HG02759 (cell line): ENCODE measurements around the gene ELOVL5.
"Not testable (repeated sequence)": the region's sequence is repeated elsewhere in the genome, so short reads cannot be mapped to it uniquely, and the experiment has no call there.

Source experiments
- ATAC-seq: cut with Tn5 transposase; IDR thresholded peaks from one replicate; pipeline ENCODE4 v1.9.1; 2021; ENCODE audit warnings: mild to moderate bottlenecking, moderate library complexity; ENCODE audit not compliant: unreplicated experiment

ELOVL5 gene

GRCh38 chr6:53330137-53330536 is 18.6 kb downstream of the ELOVL5 start:
- ATAC-seq: no peak

DNA sequence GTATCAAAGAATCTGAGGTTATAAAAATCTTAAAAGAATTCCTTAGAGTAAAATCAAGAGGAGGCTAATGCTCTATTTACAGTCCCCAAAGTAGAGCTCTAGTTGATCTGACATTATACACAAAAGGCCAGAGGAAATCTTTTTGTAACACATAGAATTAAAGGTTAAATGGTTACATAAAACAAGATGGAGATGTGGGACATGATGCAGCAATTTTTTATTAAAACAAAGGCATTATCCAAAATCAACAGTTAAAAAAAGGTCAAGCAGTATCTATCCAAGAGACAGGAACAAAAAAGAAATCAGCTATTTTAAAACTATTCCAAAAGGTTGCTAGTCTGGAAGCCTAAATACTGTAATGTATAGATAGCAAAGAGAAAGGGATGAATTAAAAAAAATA is 20.4 kb downstream of the ELOVL5 start:
- no peak for ATAC-seq

DNA sequence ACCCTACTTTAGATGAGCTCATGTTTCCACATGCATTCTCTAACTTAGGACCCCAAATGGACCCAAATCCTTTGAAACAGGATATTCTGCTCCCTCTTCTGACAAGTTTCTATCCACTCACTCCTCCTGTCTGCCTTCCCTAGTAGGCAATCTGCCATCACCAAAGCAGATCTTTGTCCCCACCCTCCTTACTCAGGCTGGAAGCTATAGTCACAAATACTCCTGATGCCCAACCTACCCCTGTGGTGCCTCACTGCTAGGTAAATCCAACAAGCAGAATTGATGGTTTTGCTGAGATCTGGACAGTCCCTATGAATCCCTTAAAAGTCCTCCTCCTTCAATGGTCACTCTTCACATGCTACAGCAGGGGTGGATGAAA is 21.7 kb downstream of the ELOVL5 start:
- no peak for ATAC-seq

DNA sequence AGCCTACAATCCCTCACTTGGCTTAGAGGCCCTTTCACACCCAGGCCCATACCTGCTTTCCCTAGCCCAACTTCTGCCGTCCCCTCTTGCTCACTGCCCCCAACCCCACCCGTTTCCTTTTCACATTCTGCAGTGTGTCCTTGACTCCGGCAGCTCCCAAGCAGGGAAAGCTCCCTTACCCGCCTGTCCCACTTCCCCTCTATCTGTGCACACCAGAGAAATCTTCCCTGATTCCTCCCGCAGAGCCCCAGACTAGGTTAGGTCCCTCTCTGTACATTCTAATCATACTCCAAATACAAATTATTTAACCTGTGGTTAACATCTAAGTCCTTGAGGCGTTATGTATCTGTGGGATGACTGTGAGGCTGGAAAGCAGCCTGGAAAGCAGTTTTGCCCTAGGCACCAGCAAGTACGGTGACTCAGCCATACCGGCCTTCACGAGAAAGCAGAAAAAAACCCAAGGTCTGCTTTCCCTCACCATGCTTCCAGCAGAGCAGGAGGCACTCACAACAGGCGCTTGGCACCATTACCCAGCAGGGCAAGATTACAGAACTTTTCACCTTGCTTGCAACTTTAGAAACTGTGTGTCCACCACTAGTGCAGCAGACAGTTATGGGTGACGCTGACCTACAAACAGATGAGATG is 22.3 kb downstream of the ELOVL5 start:
- no peak for ATAC-seq

DNA sequence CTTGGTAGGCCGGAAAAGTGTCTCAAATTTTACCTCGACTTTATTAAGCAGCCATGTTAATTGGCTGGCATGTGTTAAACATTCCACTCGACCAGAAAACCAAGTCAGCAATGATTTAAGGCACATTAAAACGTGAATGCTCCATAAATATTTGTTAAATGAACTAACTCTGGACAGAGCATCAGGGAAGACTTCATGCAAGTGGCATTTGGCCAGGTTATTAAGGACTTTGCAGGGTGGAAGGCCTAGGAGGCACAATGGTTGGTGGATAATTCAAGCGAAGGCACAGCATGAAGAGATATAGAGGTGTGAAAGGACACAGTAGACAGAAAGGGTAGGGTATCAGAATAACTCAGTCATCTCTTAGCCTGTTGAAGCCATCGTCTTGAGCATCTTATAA is 23.0 kb downstream of the ELOVL5 start:
- ATAC-seq: no peak

DNA sequence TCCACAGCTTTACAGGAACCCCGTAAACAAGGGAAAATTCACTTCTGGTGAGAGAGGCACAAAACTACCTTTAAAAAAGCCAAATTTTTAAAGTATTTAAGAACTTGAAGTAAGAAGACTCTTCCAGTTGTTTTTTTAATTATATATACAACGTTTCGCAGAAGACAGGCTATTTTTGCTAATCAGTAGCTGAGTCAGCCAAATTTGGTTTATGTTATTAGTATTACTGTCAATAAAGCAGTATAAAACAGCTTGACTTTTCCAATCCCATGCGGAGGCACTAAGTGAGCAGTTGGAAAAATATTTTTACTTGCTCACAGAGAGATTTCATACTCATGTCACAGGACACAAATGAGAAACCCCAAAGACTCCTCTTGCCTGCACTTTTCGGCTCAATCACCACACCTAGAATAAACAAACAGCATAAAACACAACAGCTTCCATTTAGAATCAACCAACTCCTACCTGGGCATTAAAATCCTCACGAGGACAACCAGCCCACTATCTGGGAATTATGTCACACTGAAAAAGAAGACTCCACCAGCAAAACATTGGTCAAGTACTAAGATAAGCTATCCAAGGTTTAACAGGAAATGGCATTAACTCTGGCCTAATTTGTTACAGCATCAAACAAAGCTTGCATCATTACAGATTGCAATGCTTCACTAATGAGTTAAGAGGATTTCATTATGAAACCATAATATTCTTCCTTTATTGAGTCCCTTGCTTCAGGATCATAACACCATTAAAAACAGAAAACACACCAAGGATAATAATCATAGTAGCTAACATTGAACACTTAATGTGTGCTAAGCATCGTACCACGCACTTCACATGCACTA is 26.3 kb downstream of the ELOVL5 start:
- ATAC-seq: no peak

- ATAC-seq: no peak
Observed at GRCh38 chr6:53321701-53322100, 27.0 kb downstream of the ELOVL5 start.

DNA sequence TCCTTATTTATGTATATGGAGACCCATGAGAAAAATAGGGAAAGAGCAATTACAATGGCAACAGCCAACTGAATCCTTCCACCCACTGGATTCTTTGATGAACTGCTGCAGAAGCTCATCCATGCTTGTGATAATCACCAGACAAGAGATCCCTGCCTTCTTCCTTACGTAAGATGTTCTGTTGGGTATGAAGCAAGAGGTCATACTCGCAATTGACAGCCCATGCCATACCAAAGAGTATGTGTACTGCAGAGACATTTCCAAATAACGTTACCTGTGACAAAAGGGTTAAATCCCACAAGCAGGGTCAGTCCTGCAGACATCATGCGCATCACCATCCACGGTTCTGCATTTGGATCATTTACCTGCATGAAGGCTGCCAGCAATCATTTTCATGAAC is 27.8 kb downstream of the ELOVL5 start:
- no peak for ATAC-seq

DNA sequence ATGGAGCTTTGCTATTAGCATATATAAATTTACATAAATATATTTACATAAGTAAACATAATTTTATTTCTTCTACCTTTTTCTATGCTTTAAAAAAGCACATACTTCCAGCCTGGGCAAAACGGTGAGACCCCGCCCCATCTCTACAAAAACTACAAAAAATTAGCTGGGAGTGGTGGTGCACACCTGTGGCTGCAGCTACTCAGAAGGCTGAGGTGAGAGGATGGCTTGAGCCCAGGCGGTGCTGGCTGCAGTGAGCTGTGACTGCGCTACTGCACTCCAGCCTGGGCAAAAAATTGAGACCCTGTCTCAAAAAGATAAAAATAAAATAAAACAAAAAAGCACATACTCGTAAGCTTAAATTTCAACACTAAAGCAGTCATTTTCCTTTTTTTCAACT is 30.3 kb downstream of the ELOVL5 start:
- no peak for ATAC-seq

- ATAC-seq: no peak
Observed at GRCh38 chr6:53317861-53318260, 30.9 kb downstream of the ELOVL5 start.

DNA sequence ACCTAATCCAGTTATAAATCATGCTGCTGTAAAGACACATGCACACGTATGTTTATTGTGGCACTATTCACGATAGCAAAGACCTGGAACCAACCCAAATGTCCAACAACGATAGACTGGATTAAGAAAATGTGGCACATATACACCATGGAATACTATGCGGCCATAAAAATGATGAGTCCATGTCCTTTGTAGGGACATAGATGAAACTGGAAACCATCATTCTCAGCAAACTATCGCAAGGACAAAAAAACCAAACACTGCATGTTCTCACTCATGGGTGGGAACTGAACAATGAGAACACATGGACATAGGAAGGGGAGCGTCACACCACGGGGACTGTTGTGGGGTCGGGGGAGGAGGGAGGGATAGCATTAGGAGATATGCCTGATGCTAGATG is 31.5 kb downstream of the ELOVL5 start:
- ATAC-seq: not testable (repeated sequence)

GRCh38 chr6:53316142-53316541 is 32.6 kb downstream of the ELOVL5 start:
- ATAC-seq: no peak

DNA sequence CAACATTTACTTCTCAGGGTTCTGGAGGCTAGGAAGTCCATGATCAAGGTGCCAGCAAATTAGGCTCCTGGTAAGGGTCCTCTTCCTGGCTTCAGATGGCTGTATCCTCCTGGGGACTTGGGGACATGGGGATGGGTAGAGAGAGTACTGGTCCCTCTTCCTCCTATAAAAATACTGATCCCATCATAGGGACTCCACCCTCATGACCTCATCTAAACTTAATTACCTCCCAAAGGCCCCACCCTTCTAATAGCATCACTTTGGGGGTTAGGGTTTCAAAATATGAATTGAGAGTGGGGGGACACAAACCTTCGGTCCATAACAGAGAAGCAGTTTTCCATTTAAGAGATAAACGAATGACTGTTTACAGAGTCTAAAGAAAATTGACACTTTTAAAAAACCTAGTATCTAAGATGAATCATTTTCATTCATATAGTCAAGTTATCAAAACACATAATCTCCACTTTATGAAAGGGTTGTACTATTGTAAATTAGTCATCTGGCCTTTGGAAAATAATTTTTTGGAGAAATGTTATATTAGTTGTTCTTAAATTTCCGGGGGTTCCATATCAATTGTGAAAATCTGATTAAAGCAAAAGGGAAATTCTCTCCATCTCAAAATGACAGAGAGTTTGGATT is 33.5 kb downstream of the ELOVL5 start:
- ATAC-seq: no peak

GRCh38 chr6:53313784-53314400 is 34.9 kb downstream of the ELOVL5 start:
- ATAC-seq: no peak

GRCh38 chr6:53312355-53312754 is 36.4 kb downstream of the ELOVL5 start:
- ATAC-seq: no peak

DNA sequence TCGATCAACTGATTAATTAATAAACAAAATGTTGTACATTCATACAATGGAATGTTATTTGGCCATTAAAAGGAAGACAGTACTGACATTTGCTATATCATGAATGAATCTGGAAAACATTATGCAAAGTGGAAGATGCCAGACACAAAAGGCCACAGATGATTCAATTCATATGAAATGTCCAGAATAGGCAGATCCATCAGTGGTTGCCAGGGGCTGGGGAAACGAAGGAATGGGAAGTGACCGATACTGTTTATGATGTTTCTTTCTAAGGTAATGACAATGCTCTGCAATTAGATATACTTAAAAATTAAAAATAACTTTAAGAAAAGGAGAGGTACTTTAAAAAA is 37.2 kb downstream of the ELOVL5 start:
- ATAC-seq: no peak

GRCh38 chr6:53310771-53311585 is 37.8 kb downstream of the ELOVL5 start:
- no peak for ATAC-seq

DNA sequence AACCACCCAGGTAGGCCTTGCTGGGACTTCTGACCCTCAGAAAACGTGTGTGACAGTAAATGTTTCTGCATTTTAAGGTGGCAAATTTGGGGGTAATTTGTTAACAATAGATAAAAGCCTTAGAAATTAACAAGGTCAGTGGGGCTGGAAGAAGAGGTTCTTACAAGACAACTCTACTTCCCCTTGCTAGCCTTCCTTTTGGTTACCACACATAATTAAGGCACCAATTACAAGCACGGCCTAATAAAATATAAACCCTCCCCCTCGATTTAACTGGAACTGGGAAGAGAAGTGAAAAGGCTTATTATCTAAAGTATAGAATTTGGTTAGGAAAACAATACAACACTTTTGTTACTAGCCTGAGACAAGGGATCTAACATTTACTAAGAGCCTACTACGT is 38.8 kb downstream of the ELOVL5 start:
- peak; percentile 3 for ATAC-seq

- peak; percentile 63 for ATAC-seq
Observed at GRCh38 chr6:53309059-53309900, 39.5 kb downstream of the ELOVL5 start.

GRCh38 chr6:53306819-53307347 is 41.9 kb downstream of the ELOVL5 start:
- ATAC-seq: peak; percentile 73
